GM21619 (cell line): ENCODE measurements around the gene TUBG2.
A peak's percentile ranks its signal among the peaks of the same experiment; 100 is the strongest.

Experiments
- ATAC-seq: cut with Tn5 transposase; IDR thresholded peaks from one replicate; pipeline ENCODE4 v1.9.1; 2021; ENCODE audit not compliant: unreplicated experiment

TUBG2 gene

DNA sequence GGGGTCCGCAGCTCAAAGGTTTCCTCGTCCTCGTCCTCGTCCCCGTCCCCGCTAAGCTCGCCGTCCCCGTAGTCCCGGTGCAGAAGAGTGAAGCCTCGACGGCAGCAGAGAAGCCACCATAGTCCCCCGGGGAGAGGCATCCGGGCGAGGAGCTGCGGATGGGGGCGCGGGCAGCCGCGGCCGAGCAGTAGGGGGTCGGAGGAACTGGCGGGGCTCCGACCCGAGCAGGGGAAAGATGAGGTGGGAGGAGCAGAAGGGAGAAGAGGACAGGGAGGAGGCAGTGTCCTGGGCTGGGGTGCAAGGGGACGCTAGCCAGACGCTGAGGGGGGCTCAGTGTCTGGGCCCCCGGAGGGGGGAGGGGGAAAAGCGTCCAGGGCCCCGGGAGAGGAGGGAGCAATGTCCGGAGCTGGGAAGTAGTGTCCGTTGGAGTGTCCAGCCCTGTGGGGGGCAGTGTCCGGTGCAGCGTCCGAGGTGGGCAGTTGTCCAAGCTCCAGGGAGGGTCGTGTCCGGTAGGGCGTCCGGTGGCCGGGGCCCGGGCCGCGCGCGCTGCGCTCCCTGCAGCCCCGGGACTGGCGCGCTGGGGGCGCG lies 17.4 kb downstream of the TUBG2 start, which contains the start of gene PLEKHH3:
TSS of gene PLEKHH3 (minus strand) at position 571 of the 588 bp plus-strand sequence. CDS start at position 140, 431 bp downstream.
- ATAC-seq = peak; percentile 1

DNA sequence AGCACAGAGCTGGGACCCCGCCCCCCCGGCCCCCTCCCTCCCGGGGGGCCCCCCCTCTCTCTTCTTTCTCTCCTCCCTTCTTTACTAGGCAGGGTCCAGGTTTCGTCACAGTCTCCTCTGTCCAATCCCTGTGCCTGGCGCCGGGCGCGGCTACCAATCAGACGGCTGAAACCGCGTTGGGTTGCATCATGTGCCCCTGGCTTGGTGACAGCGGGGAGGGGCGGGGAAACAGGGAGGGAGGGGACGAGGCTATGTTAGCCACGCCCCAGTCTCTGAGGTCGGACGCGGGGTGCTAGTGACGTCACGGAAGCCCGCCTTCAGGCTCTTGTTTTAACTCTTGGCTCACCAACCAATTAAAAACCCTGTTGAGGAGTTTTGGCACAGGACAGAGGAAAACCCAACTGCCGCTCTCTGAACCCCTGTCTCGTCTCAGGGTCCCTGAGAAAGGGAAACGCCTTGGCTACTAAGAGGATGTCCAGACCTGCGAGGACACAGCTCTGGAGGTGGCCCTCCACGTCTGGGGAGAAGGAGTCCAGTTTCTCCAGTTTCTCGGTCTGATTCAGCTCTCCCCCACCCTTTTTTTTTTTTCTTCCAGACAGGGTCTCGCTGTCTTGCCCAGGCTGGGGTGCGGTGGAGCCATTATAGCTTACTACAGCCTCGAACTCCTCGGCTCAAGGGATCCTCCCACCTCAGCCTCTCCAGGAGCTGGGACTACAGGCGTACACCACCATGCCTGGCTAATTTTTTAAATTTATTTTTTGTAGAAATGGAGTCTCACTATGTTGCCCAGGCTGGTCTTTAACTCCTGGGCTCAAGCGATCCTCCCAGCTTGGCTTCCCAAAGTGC lies 18.2 kb downstream of the TUBG2 start:
- peak; percentile 54 for ATAC-seq

GRCh38 chr17:42677921-42678781 lies 19.1 kb downstream of the TUBG2 start:
- ATAC-seq = peak; percentile 25

DNA sequence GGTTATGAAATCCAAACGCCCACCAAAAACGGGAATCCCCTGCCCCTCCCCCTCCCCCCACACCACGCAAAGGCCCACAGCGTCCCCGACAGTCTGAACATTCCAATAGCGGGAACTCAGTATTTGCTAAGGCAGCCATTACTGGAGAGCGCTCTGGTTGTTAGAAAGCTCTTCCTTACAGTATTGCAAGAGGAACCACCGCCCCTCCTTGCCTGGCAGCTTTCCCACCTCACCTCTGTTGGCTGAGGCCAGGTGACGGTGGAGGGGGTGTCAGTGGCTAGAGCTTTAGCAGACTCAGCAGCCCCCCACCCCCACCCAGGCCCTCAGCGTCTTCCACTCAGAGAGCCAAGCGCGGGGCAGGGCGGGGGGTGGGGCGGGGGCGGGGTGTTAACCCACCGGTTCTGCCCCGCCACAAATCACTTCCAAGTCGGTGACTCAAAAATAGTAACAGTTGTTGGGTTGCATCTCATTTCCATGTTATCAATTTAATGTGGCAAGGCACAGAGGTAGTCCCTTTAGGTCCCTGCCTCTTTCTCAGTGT lies 19.9 kb downstream of the TUBG2 start:
- no peak for ATAC-seq

DNA sequence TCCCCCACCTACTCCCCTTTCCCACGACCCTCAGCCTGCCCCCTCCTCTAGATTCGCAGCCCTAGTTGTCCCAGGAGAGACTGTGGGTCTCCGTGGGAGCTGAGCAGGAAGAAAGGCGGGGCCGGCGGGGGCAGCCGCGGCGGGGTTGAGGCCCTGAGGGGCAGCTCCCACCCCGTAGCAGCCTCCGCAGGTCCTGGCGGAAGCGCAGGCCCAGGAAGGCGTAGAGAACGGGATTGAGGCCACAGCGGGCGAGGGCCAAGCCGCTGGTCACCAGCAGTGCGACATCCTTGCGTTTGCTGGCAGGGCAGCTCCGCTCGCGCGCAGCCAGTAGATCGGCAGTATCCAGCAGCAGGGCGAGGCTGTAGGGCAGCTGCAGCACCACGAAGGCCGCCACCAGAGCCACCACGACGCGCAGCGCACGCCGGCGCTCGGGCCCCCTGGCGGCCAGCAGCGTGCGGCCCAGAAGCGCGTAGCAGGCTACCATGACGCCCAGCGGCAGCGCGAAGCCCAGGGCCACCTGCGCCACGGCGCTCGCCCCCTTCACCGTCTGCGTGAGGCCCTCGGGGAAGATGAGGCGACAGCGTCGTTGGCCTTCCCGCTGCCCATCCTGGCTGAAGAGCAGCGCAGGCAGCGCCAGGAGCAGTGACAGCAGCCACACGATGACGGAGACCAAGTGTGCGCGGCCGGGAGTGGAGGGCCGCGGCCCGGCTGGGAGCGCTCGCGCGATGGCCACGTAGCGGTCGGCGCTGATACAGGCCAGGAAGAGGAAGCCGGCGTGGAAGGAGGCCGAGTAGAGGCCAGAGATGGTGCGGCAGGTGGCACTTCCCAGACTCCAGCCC lies 20.6 kb downstream of the TUBG2 start:
- ATAC-seq = no peak

- ATAC-seq = no peak
These were observed 21.3 kb downstream of the TUBG2 start for GRCh38 chr17:42680331-42680808.

DNA sequence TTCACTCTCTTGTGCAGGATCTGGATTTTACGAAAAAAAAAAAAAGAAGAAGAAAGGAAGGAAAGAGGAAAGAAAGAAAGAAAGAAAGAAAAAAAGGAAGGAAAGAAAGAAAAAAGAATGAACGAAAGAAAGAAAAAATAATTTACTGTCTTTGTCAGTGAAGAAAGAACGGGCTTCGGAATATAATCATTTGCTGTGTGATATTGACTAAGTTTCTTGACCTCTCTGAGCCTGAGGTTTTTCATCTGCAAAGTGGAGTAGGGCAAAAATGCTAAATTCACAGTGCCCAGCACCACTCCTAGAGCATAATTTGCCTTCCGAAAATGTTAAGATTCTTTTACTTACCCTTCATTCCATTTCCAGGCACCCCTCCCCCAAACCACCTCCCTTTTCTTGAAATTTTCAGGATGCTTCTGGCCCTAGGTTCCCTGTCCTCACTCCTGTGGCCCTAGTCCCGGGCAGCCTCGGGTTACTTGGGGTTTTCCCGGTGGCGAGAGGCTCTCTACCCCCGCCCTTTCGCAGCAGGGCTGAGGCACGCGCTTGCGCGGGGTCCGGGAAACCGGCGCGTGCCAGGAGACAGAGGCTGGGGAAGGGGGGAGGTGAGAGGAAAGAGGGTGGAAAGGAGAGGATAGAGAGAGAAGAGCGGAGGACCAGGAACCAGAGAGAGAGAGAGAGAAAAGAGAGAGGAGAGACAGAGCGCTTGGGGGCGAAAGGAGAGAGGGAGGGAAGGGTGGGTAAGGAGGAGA lies 23.1 kb downstream of the TUBG2 start, which contains the start of gene CNTNAP1:
TSS of gene CNTNAP1 (plus strand) at position 556 of the 746 bp plus-strand sequence. CDS start 299 bp downstream, outside the sequence.
- ATAC-seq = no peak

DNA sequence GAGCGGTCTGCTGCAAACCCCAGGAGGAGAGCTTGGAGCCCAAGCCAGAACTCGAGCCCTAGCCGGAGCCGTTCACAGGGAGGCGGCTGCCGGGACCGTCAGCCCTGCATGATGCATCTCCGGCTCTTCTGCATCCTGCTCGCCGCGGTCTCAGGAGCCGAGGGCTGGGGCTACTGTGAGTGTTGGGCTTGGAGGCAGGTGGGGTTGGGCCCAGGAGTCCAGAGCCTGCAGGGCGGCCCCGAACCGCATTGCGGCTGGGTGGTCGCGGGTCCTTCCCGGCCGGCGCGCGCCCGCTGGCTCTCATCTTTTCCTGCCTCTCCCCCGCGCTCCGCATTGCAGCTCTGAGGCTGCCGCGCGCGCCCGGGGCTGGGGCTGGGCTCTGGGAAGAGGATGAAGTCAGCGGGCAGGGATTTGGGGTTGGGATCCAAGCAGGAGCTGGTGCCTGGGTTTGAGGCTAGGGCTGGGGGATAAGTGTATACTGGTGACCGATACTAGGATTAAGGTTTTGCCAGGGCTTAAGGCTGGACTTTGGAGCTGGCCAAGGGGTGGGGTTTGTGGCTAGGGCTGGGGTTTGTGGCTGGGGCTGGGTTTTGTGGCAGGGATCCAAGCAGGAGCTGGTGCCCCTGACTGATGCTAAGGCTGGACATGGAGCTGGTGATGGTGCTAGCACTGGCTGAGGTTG lies 23.8 kb downstream of the TUBG2 start:
- no peak for ATAC-seq

- no peak for ATAC-seq
These were observed 24.4 kb downstream of the TUBG2 start for GRCh38 chr17:42683407-42684034.

GRCh38 chr17:42684929-42685556 lies 26.0 kb downstream of the TUBG2 start:
- no peak for ATAC-seq

GRCh38 chr17:42685831-42686230 lies 26.7 kb downstream of the TUBG2 start:
- ATAC-seq = no peak

DNA sequence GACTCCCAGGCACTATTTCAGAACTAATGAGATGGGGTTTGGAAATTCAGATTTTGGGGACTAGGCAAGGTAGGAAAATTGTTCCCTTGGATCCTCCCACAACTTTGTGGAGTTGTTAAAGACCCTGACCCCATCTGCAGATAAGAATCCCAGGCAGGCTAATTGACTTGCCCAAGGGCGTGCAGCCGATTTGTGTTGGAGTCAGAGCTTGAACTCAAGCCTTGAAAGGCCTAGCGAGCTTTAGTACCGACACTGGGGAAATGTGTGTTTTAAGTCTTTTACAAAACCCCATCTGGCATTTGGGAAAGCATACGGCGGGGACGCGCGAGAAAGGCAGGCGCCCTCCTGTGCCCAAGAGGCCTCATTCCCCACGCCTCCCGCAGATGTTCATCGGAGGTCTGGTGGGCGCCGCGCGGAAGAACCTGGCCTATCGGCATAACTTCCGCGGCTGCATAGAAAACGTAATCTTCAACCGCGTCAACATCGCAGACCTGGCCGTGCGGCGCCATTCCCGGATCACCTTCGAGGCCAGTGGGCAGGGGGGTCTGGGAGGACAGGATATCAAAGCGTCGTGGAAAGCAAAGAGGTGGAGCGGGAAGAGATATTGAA lies 27.5 kb downstream of the TUBG2 start:
- ATAC-seq = no peak

DNA sequence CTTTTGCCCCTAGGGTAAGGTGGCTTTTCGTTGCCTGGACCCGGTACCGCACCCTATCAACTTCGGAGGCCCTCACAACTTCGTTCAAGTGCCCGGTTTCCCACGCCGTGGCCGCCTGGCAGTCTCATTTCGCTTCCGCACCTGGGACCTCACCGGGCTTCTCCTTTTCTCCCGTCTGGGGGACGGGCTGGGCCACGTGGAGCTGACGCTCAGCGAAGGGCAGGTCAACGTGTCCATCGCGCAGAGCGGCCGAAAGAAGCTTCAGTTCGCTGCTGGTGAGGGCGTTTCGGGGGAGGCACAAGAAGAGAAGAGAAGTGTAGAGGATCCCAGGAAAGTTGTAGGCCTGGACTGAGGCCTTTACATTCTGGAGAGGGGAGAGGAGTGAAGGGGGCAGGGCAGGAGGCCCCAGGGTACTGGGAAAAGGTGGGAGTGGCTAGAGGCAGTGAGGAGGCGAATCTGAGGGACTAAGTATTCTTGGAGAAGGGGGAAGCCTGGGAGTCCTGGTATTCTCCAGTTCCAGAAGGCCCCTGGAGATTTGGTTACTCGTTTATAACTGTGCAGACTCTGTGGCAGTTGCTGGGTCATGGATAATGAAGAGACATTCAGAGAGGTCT lies 28.7 kb downstream of the TUBG2 start:
- no peak for ATAC-seq

DNA sequence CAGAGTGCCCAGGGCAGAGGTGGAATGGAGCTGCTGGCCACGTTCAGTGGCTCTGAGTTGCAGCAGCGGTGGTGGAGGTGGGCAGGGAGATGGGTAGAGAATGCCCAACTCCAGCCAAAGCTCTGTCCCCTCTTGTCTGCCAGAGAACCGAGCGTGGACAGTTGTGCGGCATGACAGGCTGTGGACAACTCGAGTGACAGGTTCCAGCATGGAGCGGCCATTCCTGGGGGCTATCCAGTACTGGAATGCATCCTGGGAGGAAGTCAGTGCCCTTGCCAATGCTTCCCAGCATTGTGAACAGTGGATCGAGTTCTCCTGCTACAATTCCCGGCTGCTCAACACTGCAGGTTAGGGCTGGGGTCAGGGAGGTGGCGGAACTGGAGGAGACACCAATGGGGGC lies 31.5 kb downstream of the TUBG2 start:
- no peak for ATAC-seq

GRCh38 chr17:42691021-42691545 lies 32.0 kb downstream of the TUBG2 start:
- ATAC-seq = no peak

- no peak for ATAC-seq
These were observed 33.4 kb downstream of the TUBG2 start for GRCh38 chr17:42692489-42692888.

- ATAC-seq = no peak
These were observed 35.4 kb downstream of the TUBG2 start for GRCh38 chr17:42694524-42694923.
